Measurements from ENCODE around the gene NPAS1.
"Not testable (repeated sequence)": the region's sequence is repeated elsewhere in the genome, so short reads cannot be mapped to it uniquely, and the experiment has no call there.

NPAS1 gene

GRCh38 chr19:47074621-47075020 lies 55.0 kb downstream of the NPAS1 start:
- DNase-seq (ENCODE audit: low read depth in 2 of 3, low spot score in 1 of 3): no peak

GRCh38 chr19:47075179-47075810 lies 55.7 kb downstream of the NPAS1 start:
- no peak for DNase-seq (ENCODE audit: low read depth in 2 of 3, low spot score in 1 of 3)

- no peak for DNase-seq (ENCODE audit: low read depth in 2 of 3, low spot score in 1 of 3)
These were observed 56.3 kb downstream of the NPAS1 start for GRCh38 chr19:47075941-47076340.

- DNase-seq (ENCODE audit: low read depth in 2 of 3, low spot score in 1 of 3): not testable (repeated sequence)
These were observed 58.7 kb downstream of the NPAS1 start for GRCh38 chr19:47078351-47078750.

- no peak for DNase-seq (ENCODE audit: low read depth in 2 of 3, low spot score in 1 of 3)
These were observed 61.5 kb downstream of the NPAS1 start for GRCh38 chr19:47081095-47081494.

- DNase-seq (ENCODE audit: low read depth in 2 of 3, low spot score in 1 of 3): no peak
These were observed 62.9 kb downstream of the NPAS1 start for GRCh38 chr19:47082493-47082892.

- no peak for DNase-seq (ENCODE audit: low read depth in 2 of 3, low spot score in 1 of 3)
These were observed 65.3 kb downstream of the NPAS1 start for GRCh38 chr19:47084879-47085439.

- no peak for DNase-seq (ENCODE audit: low read depth in 2 of 3, low spot score in 1 of 3)
These were observed 66.6 kb downstream of the NPAS1 start for GRCh38 chr19:47086280-47086679.

- no peak for DNase-seq (ENCODE audit: low read depth in 2 of 3, low spot score in 1 of 3)
These were observed 70.2 kb downstream of the NPAS1 start for GRCh38 chr19:47089767-47090350.

- no peak for DNase-seq (ENCODE audit: low read depth in 2 of 3, low spot score in 1 of 3)
These were observed 73.6 kb downstream of the NPAS1 start for GRCh38 chr19:47093254-47093653.

GRCh38 chr19:47093841-47094240 lies 74.2 kb downstream of the NPAS1 start:
- peak in 1 of 3 donors; percentile 37 for DNase-seq (ENCODE audit: low read depth in 2 of 3, low spot score in 1 of 3)

- DNase-seq (ENCODE audit: low read depth in 2 of 3, low spot score in 1 of 3): peak; percentile 40 to 49 (median 42)
These were observed 75.2 kb downstream of the NPAS1 start for GRCh38 chr19:47094557-47095475.

Data from stimulated activated CD4-positive, alpha-beta T cell treated with anti-CD3 and anti-CD28 coated beads, Interleukin-12 subunit alpha, Interleukin-12 subunit beta, amount 100 ng/mL, for 48 hours (primary cell).